Ectodermal cell (in vitro differentiated cells): ENCODE data around the gene VLDLR.

Experiments used
- H3K27ac ChIP-seq: 2 replicates; pipeline ENCODE4 v1.7.0; 2013; ENCODE audit warnings: mild to moderate bottlenecking, low read depth, low read length; ENCODE audit not compliant: insufficient read depth, poor library complexity, severe bottlenecking
- H3K27me3 ChIP-seq: 2 replicates; pipeline ENCODE4 v1.7.0; 2013; ENCODE audit warnings: mild to moderate bottlenecking, low read length; ENCODE audit not compliant: insufficient read depth, control insufficient read depth, poor library complexity, severe bottlenecking
- H3K36me3 ChIP-seq: one replicate; pipeline ENCODE4 v1.7.0; 2013; ENCODE audit warnings: low read length; ENCODE audit not compliant: control insufficient read depth, insufficient read depth
- H3K4me1 ChIP-seq: one replicate; pipeline ENCODE4 v1.7.0; 2013; ENCODE audit warnings: low read length; ENCODE audit not compliant: control insufficient read depth, insufficient read depth
- H3K4me3 ChIP-seq: 2 replicates; pipeline ENCODE4 v1.7.0; 2013; ENCODE audit warnings: low read depth, low read length, control low read depth; ENCODE audit not compliant: insufficient read depth
- H3K9me3 ChIP-seq: 2 replicates; pipeline ENCODE4 v1.7.0; 2013; ENCODE audit warnings: mild to moderate bottlenecking, low read length, moderate library complexity; ENCODE audit not compliant: control insufficient read depth
- WGBS, 2 experiments: methylation state at CpG; one replicate each; pipeline ENCODE4 v1.1.7; 2013; ENCODE audit warnings: missing lambda C conversion rate in 2 of 2; 5-methylcytosine and 5-hydroxymethylcytosine counted together

VLDLR gene

DNA sequence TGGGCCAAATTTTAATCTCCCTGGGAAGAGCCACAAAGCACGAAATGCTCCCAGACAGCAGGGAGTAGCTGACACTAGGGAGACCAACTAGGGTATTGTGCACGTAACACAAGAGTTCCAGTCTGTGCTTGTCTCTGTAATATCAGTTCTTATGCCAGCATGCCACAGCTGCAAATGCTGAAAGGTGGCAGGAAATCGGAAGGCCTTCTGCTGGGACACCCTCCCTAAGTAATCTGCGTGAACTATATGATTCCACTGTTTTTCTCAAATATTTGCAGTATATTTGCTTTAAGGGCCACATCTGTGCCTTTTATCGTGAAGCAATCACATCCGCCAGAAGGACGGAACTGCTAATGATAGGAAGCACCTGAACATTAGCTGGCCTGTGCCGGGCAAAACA is 12.6 kb downstream of the VLDLR start:
- WGBS, 2 experiments = 90 to 92% methylated on average over 8 of the region's 8 CpGs
- Histone ChIP-seq H3K4me1 (peaks cover 6% of the 10 kb centered on the region), H3K27ac (no peak overlapping the region), H3K27me3 (no peaks in the 10 kb centered on the region), H3K36me3 (no peaks in the 10 kb centered on the region), H3K4me3 (no peak overlapping the region), H3K9me3 (no peaks in the 10 kb centered on the region)

DNA sequence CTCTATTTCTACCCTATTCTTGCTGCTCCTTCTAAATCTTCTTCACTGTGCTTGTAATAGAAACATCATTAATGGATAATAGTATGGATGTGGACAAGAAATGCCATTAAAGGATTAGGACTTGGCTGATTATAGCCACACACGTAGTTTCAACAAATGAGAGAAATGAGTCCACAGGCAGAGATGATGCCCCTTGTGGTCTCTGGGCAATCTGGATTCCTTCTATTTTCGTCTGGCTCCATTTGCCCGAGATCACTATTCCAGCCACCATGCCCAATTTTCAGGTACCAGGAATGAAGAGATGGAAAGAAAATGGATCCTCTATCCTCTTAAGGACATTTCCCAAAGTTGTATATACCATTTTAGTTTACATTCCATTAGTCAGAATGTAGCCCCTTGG is 13.2 kb downstream of the VLDLR start:
- no peak overlapping the region for H3K4me3 ChIP-seq
- no peaks in the 10 kb centered on the region for H3K9me3 ChIP-seq
- no peak overlapping the region for H3K27ac ChIP-seq
- no peaks in the 10 kb centered on the region for H3K36me3 ChIP-seq
- WGBS, 2 experiments = 87 to 93% methylated on average over 3 of the region's 3 CpGs
- no peaks in the 10 kb centered on the region for H3K27me3 ChIP-seq
- peaks cover 6% of the 10 kb centered on the region for H3K4me1 ChIP-seq

DNA sequence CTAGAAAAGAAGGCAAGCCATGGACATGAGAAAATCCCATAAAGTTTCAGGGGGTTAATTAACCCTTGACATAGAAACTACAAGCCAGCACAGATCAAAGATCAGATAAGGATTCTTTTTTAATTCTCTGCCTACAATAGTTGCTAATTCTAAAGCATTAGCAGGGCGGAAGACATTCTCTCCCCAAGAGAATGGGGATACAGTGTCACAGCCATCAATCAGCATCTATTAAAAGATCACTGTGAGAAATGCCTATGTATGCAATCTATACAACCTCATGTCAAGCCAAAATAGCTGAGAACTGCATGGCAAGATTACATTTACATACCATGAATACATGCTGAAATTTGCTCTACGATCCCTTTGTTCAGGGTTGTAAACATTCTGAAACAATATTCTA is 14.3 kb downstream of the VLDLR start:
- Histone ChIP-seq H3K4me3 (no peak overlapping the region), H3K27ac (no peak overlapping the region), H3K4me1 (peaks cover 6% of the 10 kb centered on the region), H3K9me3 (no peaks in the 10 kb centered on the region), H3K27me3 (no peaks in the 10 kb centered on the region), H3K36me3 (peaks cover 3% of the 10 kb centered on the region)
- 85 to 94% methylated on average over 2 of the region's 2 CpGs for WGBS, 2 experiments

DNA sequence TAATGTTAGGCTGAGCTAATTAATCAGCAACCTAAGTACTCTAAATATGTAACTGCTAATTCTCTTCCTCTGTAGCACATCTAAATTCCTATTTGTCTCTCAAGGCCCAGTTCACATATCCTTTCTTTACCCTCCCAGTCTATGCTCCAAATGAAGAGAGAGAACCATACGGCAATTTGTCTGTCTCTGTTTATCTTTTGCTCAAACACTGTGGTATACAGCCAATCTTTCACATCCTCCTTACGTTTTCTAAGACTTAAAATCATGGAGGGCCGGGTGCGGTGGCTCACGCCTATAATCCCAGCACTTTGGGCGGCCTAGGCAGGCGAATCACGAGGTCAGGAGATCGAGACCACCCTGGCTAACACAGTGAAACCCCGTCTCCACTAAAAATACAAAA is 15.8 kb downstream of the VLDLR start:
- WGBS, 2 experiments = 89 to 98% methylated on average over 10 of the region's 10 CpGs
- Histone ChIP-seq H3K9me3 (no peaks in the 10 kb centered on the region), H3K27ac (no peak overlapping the region), H3K4me1 (peaks cover 6% of the 10 kb centered on the region), H3K27me3 (no peaks in the 10 kb centered on the region), H3K4me3 (no peak overlapping the region), H3K36me3 (peaks cover 5% of the 10 kb centered on the region)

DNA sequence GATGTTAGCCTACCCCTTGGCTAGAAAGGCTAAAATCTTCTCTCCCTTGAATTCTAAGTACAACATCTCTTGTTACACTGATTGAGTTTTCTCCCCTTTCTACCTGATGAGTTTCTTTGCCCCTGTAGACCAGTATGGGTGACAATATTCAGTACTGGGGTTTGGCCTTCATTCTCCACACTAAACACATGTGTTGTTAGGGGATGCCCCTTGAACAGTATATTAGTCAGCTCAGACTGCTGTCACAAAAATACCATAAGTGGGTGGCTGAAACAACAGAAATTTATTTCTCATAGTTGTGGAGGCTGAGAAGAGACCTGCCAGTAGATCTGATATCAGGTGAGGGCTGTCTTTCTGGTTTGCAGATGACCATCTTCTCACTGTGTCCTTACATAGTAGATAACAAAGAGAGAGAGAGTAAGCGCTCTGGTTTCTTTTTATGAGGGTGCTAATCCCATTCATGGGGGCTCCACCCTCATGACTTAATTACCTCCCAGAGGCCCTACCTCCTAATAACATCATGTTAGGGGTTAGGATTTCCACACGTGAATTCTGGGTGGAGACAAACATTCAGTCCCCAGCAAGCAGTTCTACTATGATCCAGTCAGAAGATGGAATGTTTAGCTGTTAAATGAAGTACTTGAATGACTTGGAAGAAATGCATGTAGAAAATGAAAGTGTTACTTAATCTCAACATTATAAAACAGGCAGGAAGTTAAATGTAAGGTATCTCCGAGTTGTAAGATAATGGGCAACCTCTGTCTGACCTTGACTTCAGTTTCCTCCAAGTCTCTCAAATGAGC is 17.5 kb downstream of the VLDLR start:
- 86 to 92% methylated on average over 2 to 3 of the region's 3 CpGs for WGBS, 2 experiments
- Histone ChIP-seq H3K4me3 (no peak overlapping the region), H3K27me3 (no peaks in the 10 kb centered on the region), H3K4me1 (no peaks in the 10 kb centered on the region), H3K27ac (no peak overlapping the region), H3K36me3 (peaks cover 5% of the 10 kb centered on the region), H3K9me3 (no peaks in the 10 kb centered on the region)

DNA sequence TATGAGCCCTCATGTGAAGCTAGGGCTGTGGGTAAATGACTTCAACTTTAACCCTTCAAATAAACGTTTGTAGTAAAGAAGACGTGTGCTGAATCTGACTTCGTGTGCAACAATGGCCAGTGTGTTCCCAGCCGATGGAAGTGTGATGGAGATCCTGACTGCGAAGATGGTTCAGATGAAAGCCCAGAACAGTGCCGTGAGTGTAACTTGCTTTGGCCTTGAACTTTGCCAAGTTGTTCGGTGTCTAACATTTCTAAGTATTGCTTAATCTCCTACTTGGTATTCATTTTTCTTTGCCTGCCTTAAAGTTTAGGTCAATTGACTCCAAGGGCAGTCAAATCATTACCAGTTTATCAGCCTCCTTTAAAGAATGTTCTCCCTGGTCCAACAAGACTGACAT is 18.2 kb downstream of the VLDLR start:
- no peaks in the 10 kb centered on the region for H3K4me1 ChIP-seq
- H3K27ac ChIP-seq = no peak overlapping the region
- WGBS, 2 experiments = 96% methylated on average over 7 of the region's 7 CpGs
- H3K9me3 ChIP-seq = no peaks in the 10 kb centered on the region
- no peak overlapping the region for H3K4me3 ChIP-seq
- H3K36me3 ChIP-seq = peaks cover 5% of the 10 kb centered on the region
- no peaks in the 10 kb centered on the region for H3K27me3 ChIP-seq

DNA sequence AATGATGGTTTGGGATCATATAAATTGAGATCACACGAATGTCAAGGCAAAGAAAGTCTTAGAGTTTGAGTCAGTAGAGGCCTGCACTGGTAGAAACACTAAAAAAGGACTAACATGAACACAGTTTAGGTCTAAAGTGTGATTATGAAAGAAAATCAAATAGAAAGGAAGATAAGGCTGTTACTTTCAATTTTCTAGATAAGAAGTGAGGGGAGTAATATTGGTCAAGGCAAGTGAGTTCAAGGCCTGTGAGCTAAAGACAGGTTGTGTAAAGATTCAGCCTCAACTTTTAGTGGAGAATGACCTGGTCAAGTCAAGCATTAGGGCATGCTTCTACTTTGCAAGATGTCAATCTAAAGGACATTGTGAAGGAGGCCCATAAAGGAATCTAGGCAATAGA is 19.0 kb downstream of the VLDLR start:
- H3K27ac ChIP-seq = no peak overlapping the region
- no peaks in the 10 kb centered on the region for H3K27me3 ChIP-seq
- WGBS, 2 experiments = 88 to 89% methylated on average over 1 of the region's 1 CpG
- peaks cover 5% of the 10 kb centered on the region for H3K36me3 ChIP-seq
- no peaks in the 10 kb centered on the region for H3K4me1 ChIP-seq
- no peak overlapping the region for H3K4me3 ChIP-seq
- H3K9me3 ChIP-seq = no peaks in the 10 kb centered on the region

DNA sequence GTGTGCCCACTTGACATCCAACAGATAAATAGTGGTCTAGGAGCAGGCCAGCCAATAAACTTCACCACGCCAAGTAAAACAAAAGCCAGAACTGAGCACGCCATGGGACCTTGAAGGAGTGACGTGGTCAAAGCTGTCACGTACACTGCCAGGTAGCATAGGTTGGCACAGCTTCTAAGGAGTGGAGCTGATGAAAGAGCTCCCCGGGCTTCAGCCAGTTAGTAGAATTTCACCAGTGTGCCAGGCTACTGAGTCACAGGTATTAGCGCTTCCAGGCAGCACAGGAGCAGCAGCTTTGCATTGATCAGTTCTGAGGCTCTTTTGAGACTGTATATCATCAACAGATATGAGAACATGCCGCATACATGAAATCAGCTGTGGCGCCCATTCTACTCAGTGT is 19.4 kb downstream of the VLDLR start:
- 94 to 96% methylated on average over 8 of the region's 8 CpGs for whole genome bisulfite sequencing, 2 experiments
- Histone ChIP-seq H3K4me3 (no peak overlapping the region), H3K36me3 (peaks cover 7% of the 10 kb centered on the region), H3K27ac (no peak overlapping the region), H3K27me3 (no peaks in the 10 kb centered on the region), H3K9me3 (no peaks in the 10 kb centered on the region), H3K4me1 (no peaks in the 10 kb centered on the region)

DNA sequence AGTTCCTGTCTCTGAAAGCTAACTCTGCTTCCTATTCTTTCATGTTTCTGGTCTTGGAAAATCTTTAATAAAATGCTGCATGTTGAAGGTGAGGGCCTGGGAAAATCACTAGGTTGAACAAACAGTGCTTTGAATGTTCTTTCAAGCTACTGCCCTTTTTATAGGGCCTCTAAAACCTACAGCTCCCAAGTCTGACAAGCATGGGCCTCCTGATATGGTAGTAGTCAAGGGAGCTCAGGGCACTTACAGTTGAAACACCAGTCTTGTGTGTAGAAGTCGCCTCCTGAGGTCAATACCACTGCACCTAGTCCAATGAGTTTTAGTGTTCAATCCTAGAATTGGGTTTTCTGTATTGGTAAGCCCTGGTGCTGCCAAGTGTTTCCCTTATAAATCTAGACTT is 20.5 kb downstream of the VLDLR start:
- no peaks in the 10 kb centered on the region for H3K9me3 ChIP-seq
- H3K4me3 ChIP-seq = no peak overlapping the region
- no peaks in the 10 kb centered on the region for H3K27me3 ChIP-seq
- WGBS, 2 experiments = 97 to 100% methylated on average over 1 of the region's 1 CpG
- H3K4me1 ChIP-seq = no peaks in the 10 kb centered on the region
- peaks cover 13% of the 10 kb centered on the region for H3K36me3 ChIP-seq
- no peak overlapping the region for H3K27ac ChIP-seq

DNA sequence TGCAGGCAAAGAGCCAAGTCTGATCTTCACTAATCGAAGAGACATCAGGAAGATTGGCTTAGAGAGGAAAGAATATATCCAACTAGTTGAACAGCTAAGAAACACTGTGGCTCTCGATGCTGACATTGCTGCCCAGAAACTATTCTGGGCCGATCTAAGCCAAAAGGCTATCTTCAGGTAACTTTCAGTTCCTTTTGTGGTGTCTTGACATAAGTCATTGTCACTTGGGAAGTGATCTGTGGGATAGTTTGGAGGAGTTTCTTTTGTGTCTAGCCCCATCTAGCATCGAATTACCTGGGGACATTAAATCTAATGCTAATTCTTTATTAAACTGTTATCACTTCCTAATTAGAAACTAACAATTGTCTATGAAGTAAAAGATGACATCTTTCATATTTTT is 24.0 kb downstream of the VLDLR start:
- no peaks in the 10 kb centered on the region for H3K4me1 ChIP-seq
- no peaks in the 10 kb centered on the region for H3K9me3 ChIP-seq
- H3K27me3 ChIP-seq = no peaks in the 10 kb centered on the region
- H3K36me3 ChIP-seq = peaks cover 28% of the 10 kb centered on the region
- no peak overlapping the region for H3K4me3 ChIP-seq
- WGBS, 2 experiments = 95 to 100% methylated on average over 3 of the region's 4 CpGs
- no peak overlapping the region for H3K27ac ChIP-seq
